ENCODE data around the gene CACNA1F.

Gene CACNA1F

GRCh38 chrX:49233176-49233575 lies at the start of gene CACNA1F:
Gene CACNA1F, minus strand, starts transcription at chrX:49233340. Its CDS starts 31 bp downstream, at chrX:49233309.
- Histone ChIP-seq H3K36me3 (ENCODE audit: insufficient read depth, low read length) (no peaks in the 10 kb centered on the region), H3F3A (ENCODE audit: low read depth) (no peaks in the 10 kb centered on the region), H3K9me2 (replicated peaks; ENCODE audit: low read depth, low read length) (no peaks in the 10 kb centered on the region), H3K79me2 (ENCODE audit: insufficient read depth, low read length) (peaks cover 5% of the 10 kb centered on the region; the same call in 1 of the 2 replicates), H3K4me3 (ENCODE audit: low read length, poor library complexity, severe bottlenecking) (no peak within 1 kb of the TSS), H3K27me3 (ENCODE audit: insufficient read depth, low read length, poor library complexity, severe bottlenecking) (no peaks in the 10 kb centered on the region), H3K9me3 (ENCODE audit: insufficient read depth, low read depth, low read length) (no peaks in the 10 kb centered on the region), H3K4me2 (ENCODE audit: low read depth, low read length, poor library complexity, severe bottlenecking) (no peak within 1 kb of the TSS), H2AFZ (ENCODE audit: low read length) (no peak within 1 kb of the TSS), H3K4me1 (ENCODE audit: insufficient read depth, low read length, poor library complexity, severe bottlenecking) (no peaks in the 10 kb centered on the region), H3K9ac (ENCODE audit: low read depth, low read length, poor library complexity, severe bottlenecking) (no peak within 1 kb of the TSS), H4K20me1 (ENCODE audit: insufficient read depth, low read length, poor library complexity, severe bottlenecking) (no peaks in the 10 kb centered on the region)
- TF ChIP-seq EZH2phosphoT487 (IDR thresholded peaks at IDR 0.05; ENCODE audit: borderline replicate concordance) (no peak), CTCF (conservative IDR thresholded peaks at IDR 0.05; ENCODE audit: low read length) (no peak)

- H3K4me1 ChIP-seq (ENCODE audit: insufficient read depth, low read length, poor library complexity, severe bottlenecking), result no peaks in the 10 kb centered on the region
- no peaks in the 10 kb centered on the region for H3K9me2 ChIP-seq (replicated peaks; ENCODE audit: low read depth, low read length)
- H3K4me3 ChIP-seq (ENCODE audit: low read length, poor library complexity, severe bottlenecking), result no peak overlapping the region
- H3K9ac ChIP-seq (ENCODE audit: low read depth, low read length, poor library complexity, severe bottlenecking), result no peak overlapping the region
- no peak overlapping the region for H3K4me2 ChIP-seq (ENCODE audit: low read depth, low read length, poor library complexity, severe bottlenecking)
- no peaks in the 10 kb centered on the region for H3K36me3 ChIP-seq (ENCODE audit: insufficient read depth, low read length)
- H3K27me3 ChIP-seq (ENCODE audit: insufficient read depth, low read length, poor library complexity, severe bottlenecking), result no peaks in the 10 kb centered on the region
- no peaks in the 10 kb centered on the region for H3F3A ChIP-seq (ENCODE audit: low read depth)
- H3K79me2 ChIP-seq (ENCODE audit: insufficient read depth, low read length), result no peaks in the 10 kb centered on the region
- TF ChIP-seq CTCF (conservative IDR thresholded peaks at IDR 0.05; ENCODE audit: low read length), result no peak
- TF ChIP-seq EZH2phosphoT487 (IDR thresholded peaks at IDR 0.05; ENCODE audit: borderline replicate concordance), result no peak
- no peak overlapping the region for H2AFZ ChIP-seq (ENCODE audit: low read length)
- no peaks in the 10 kb centered on the region for H4K20me1 ChIP-seq (ENCODE audit: insufficient read depth, low read length, poor library complexity, severe bottlenecking)
- H3K9me3 ChIP-seq (ENCODE audit: insufficient read depth, low read depth, low read length), result no peaks in the 10 kb centered on the region
Observed at GRCh38 chrX:49282647-49283011, 49.5 kb upstream of the CACNA1F start.

GRCh38 chrX:49278081-49278480 lies 44.9 kb upstream of the CACNA1F start:
- Histone ChIP-seq H4K20me1 (ENCODE audit: insufficient read depth, low read length, poor library complexity, severe bottlenecking) (peaks cover 3% of the 10 kb centered on the region), H2AFZ (ENCODE audit: low read length) (no peak overlapping the region), H3K9me3 (ENCODE audit: insufficient read depth, low read depth, low read length) (no peaks in the 10 kb centered on the region), H3K9me2 (replicated peaks; ENCODE audit: low read depth, low read length) (no peaks in the 10 kb centered on the region), H3K4me1 (ENCODE audit: insufficient read depth, low read length, poor library complexity, severe bottlenecking) (peaks cover 10% of the 10 kb centered on the region), H3K9ac (ENCODE audit: low read depth, low read length, poor library complexity, severe bottlenecking) (no peak overlapping the region), H3K27me3 (ENCODE audit: insufficient read depth, low read length, poor library complexity, severe bottlenecking) (no peaks in the 10 kb centered on the region), H3F3A (ENCODE audit: low read depth) (no peaks in the 10 kb centered on the region), H3K4me3 (ENCODE audit: low read length, poor library complexity, severe bottlenecking) (no peak overlapping the region), H3K79me2 (ENCODE audit: insufficient read depth, low read length) (no peaks in the 10 kb centered on the region), H3K36me3 (ENCODE audit: insufficient read depth, low read length) (no peaks in the 10 kb centered on the region), H3K4me2 (ENCODE audit: low read depth, low read length, poor library complexity, severe bottlenecking) (no peak overlapping the region)
- TF ChIP-seq CTCF (conservative IDR thresholded peaks at IDR 0.05; ENCODE audit: low read length) (no peak), EZH2phosphoT487 (IDR thresholded peaks at IDR 0.05; ENCODE audit: borderline replicate concordance) (no peak)
